Gastrocnemius medialis (tissue), 4 donors: Measurements from ENCODE around the gene TMEM161A. TPM values are rescaled to one million over a fixed set of nuclear protein-coding genes. Genes with fewer than 3 reads are reported as not detected.

Source experiments
- ATAC-seq, 2 donors: fragments of 150-250 bp; one replicate each; pipeline ENCODE4 v1.9.1; 2016
- DNase-seq, 2 donors: peaks; one replicate each; pipeline ENCODE4 v3.0.0-alpha.2; 2019
- H3K27ac ChIP-seq, 4 donors: fragments of 200-600 bp; sonication (generic); 1 replicate in 1 of 4; 2 replicates in 3 of 4; pipeline ENCODE4 v1.5.1; 2016 to 2018; ENCODE audit warnings: mild to moderate bottlenecking in 2 of 4, moderate library complexity in 1 of 4
- H3K27me3 ChIP-seq, 3 donors: fragments of 200-600 bp; sonication (generic) in 2 of 3; 1 replicate in 1 of 3; 2 replicates in 2 of 3; pipeline versions ENCODE4 v1.5.1 to v1.6.0; 2016 to 2019; ENCODE audit warnings: mild to moderate bottlenecking in 1 of 3, moderate library complexity in 1 of 3
- H3K36me3 ChIP-seq, 2 donors: fragments of 200-600 bp; sonication (generic) in 1 of 2; one replicate each; pipeline ENCODE4 v1.5.1; 2017 to 2018
- H3K4me1 ChIP-seq, 2 donors: fragments of 200-600 bp; sonication (generic) in 1 of 2; one replicate each; pipeline ENCODE4 v1.5.1; 2016 to 2017; ENCODE audit warnings: mild to moderate bottlenecking in 2 of 2
- H3K4me3 ChIP-seq, 4 donors: fragments of 200-600 bp; sonication (generic) in 3 of 4; 1 replicate in 1 of 4; 2 replicates in 3 of 4; pipeline ENCODE4 v1.5.1; 2016 to 2019; ENCODE audit warnings: mild to moderate bottlenecking in 2 of 4
- H3K9me3 ChIP-seq, 3 donors: fragments of 200-600 bp; sonication (generic) in 2 of 3; 1 replicate in 1 of 3; 2 replicates in 2 of 3; pipeline ENCODE4 v1.5.1; 2016 to 2019
- POLR2A ChIP-seq, 2 donors: fragments of 450-650 bp; IDR thresholded peaks; one replicate each; pipeline ENCODE4 v1.6.1; 2017; ENCODE audit warnings: antibody characterized with exemption in 2 of 2, mild to moderate bottlenecking in 2 of 2, moderate library complexity in 2 of 2
- in situ Hi-C, 4 donors: fragments of 200-750 bp; cut with MboI; loops; one replicate each; pipeline versions ENCODE4 v1.15.0 to v1.8.0; 2017; ENCODE audit warnings: low sequenced_read_pairs in 4 of 4
- intact Hi-C: fragments of 100-400 bp; cut with DNase I; formaldehyde crosslinking; loops from one replicate; pipeline ENCODE4 v1.15.1; 2023; ENCODE audit warnings: low total_unique reads
- total RNA-seq, 4 donors: library from RNA; depleted of rRNA; stranded (reverse); fragments of >200 nt; gene quantifications; one replicate each; pipeline versions ENCODE4 v1.1.0 to v1.2.3, GENCODE V29; 2016
- TF ChIP-seq, protein P1 (sequence below), 5 experiments: fragments of 450-650 bp in 3 of 5; fragments of 200-600 bp in 2 of 5; sonication (generic) in 2 of 5; IDR thresholded peaks in 4 of 5; conservative IDR thresholded peaks in 1 of 5; 1 replicate in 4 of 5; 2 replicates in 1 of 5; pipeline ENCODE4 v1.5.1; 2016 to 2019; ENCODE audit warnings: antibody characterized with exemption in 5 of 5, mild to moderate bottlenecking in 3 of 5, moderate library complexity in 3 of 5

The TMEM161A gene
- total RNA-seq, 4 donors from 2014 or later: 30.1 to 52.1 (median 42.8) TPM

- in situ Hi-C loops: no loop called here
- H3K27me3 ChIP-seq: no peaks in the 10 kb centered on the region
- peaks cover 13 to 28% of the 10 kb centered on the region in 2 donors for H3K4me1 ChIP-seq
- H3K4me3 ChIP-seq: no peak overlapping the region
- H3K9me3 ChIP-seq: no peaks in the 10 kb centered on the region
- DNase-seq (peak; percentile 27 to 51), ATAC-seq (peak; percentile 45 to 56)
- intact Hi-C loops: no loop called here
- peak in 1 of 2 donors; percentile 19 for TF ChIP-seq POLR2A (IDR thresholded peaks at IDR 0.05)
- TF ChIP-seq, protein P1, sequence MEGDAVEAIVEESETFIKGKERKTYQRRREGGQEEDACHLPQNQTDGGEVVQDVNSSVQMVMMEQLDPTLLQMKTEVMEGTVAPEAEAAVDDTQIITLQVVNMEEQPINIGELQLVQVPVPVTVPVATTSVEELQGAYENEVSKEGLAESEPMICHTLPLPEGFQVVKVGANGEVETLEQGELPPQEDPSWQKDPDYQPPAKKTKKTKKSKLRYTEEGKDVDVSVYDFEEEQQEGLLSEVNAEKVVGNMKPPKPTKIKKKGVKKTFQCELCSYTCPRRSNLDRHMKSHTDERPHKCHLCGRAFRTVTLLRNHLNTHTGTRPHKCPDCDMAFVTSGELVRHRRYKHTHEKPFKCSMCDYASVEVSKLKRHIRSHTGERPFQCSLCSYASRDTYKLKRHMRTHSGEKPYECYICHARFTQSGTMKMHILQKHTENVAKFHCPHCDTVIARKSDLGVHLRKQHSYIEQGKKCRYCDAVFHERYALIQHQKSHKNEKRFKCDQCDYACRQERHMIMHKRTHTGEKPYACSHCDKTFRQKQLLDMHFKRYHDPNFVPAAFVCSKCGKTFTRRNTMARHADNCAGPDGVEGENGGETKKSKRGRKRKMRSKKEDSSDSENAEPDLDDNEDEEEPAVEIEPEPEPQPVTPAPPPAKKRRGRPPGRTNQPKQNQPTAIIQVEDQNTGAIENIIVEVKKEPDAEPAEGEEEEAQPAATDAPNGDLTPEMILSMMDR (IDR thresholded peaks at IDR 0.05 in 4 of 5, conservative IDR thresholded peaks at IDR 0.05 in 1 of 5): no peak
- peak overlapping the region; percentile 61 to 78 (median 64) for H3K27ac ChIP-seq
- H3K36me3 ChIP-seq: no peaks in the 10 kb centered on the region
Observed at GRCh38 chr19:19081642-19082151, 56.6 kb downstream of the TMEM161A start.

DNA sequence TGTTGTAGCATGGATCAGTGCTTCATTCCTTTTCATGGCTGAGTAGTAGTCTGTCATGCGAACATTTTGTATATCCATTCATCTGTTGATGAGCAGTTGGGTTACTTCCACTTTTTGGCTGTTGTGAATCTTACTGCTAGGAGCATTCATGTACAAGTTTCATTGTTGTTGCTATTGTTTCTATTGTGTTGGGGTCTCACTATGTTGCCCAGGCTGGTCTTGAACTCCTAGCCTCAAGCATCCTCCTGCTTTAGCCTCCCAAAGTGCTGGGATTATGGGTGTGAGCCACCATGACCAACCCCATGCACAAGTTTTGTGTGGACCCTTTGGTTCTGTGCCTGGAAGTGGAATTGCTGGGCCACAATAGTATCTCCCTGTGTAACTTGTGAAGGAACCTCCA lies 58.7 kb downstream of the TMEM161A start:
- Histone ChIP-seq H3K27me3 (no peaks in the 10 kb centered on the region), H3K36me3 (no peaks in the 10 kb centered on the region), H3K27ac (peak overlapping the region in 1 of 4 donors; percentile 78), H3K4me1 (peaks cover 13 to 40% of the 10 kb centered on the region in 2 donors), H3K9me3 (no peaks in the 10 kb centered on the region), H3K4me3 (no peak overlapping the region)
- TF ChIP-seq POLR2A (IDR thresholded peaks at IDR 0.05): no peak
- TF ChIP-seq, protein P1 (IDR thresholded peaks at IDR 0.05 in 4 of 5, conservative IDR thresholded peaks at IDR 0.05 in 1 of 5): no peak
- no peak for DNase-seq
- ATAC-seq: no peak
- in situ Hi-C loops (no loop called here), intact Hi-C loops (no loop called here)

DNA sequence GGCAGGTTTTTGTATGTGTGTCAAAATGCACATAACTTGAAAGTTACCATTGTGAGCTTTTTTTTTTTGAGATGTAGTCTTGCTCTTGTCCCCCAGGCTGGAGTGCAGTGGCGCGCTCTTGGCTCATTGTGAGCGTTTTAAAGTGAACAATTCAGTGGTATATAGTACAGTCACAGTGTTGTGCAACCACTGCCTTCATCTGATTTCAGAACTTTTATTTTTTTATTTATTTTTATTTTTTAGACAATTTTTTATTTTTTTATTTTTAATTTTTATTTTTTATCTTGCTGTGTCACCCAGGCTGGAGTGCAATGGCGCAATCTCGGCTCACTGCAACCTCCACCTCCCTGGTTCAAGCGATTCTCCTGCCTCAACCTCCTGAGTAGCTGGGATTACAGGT lies 59.5 kb downstream of the TMEM161A start:
- Histone ChIP-seq H3K4me3 (no peak overlapping the region), H3K36me3 (no peaks in the 10 kb centered on the region), H3K4me1 (peaks cover 19 to 45% of the 10 kb centered on the region in 2 donors), H3K27me3 (no peaks in the 10 kb centered on the region), H3K27ac (peak overlapping the region in 1 of 4 donors; percentile 5), H3K9me3 (no peaks in the 10 kb centered on the region)
- DNase-seq (no peak), ATAC-seq (no peak)
- no peak for TF ChIP-seq POLR2A (IDR thresholded peaks at IDR 0.05)
- TF ChIP-seq, protein P1 (IDR thresholded peaks at IDR 0.05 in 4 of 5, conservative IDR thresholded peaks at IDR 0.05 in 1 of 5): no peak
- intact Hi-C loops: no loop called here
- in situ Hi-C loops: no loop called here

- DNase-seq: no peak
- H3K27me3 ChIP-seq: no peaks in the 10 kb centered on the region
Observed at GRCh38 chr19:19077103-19077502, 61.2 kb downstream of the TMEM161A start.

More at GRCh38 chr19:19077103-19077502, 61.2 kb downstream of the TMEM161A start:
- in situ Hi-C loops: no loop called here
- ATAC-seq: no peak
- H3K36me3 ChIP-seq: no peaks in the 10 kb centered on the region
- TF ChIP-seq, protein P1 (IDR thresholded peaks at IDR 0.05 in 4 of 5, conservative IDR thresholded peaks at IDR 0.05 in 1 of 5): no peak
- no peak for TF ChIP-seq POLR2A (IDR thresholded peaks at IDR 0.05)
- H3K9me3 ChIP-seq: no peaks in the 10 kb centered on the region
- no peak overlapping the region for H3K27ac ChIP-seq
- H3K4me3 ChIP-seq: no peak overlapping the region
- intact Hi-C loops: no loop called here
- peaks cover 7 to 43% of the 10 kb centered on the region in 2 donors for H3K4me1 ChIP-seq
